ENCODE data around the gene PICK1.

DNA sequence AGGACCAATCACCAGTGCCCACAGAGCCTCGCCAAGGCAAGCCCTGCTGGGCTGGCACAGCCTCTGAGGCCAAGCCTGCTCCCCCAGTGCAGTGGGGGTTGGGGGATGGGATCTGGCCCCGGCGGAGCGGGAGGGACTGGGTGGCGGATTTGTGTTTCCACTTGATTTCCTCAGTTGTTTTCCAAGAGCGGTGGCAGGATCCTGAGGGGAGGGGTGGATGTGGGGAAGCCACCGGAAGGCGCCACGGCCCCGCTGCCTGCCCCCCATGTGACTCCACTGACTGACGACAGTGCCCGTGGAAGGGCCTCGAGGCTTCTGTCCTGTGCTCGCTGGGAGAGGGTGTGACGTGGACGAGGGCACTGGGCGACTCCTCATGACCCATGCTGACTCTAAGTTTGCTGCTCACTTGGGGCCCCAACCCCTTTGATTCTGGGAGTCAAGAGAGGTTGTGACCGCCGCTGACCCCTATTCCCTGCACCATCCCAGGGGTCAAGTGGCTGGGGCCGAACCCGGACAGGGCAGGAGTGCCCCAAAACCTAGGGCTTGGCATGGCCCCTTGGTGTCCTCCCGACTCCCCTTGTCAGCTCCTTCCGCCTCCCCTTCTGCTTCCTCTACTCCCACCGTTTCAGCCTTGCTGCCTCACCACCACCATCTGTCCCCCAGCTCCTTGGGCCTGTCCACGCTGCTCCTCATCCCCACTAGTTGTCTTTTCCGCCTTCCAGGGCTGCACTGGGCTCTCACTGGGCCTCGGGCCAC is 23.5 kb upstream of the PICK1 start:
- TF ChIP-seq, protein P1, sequence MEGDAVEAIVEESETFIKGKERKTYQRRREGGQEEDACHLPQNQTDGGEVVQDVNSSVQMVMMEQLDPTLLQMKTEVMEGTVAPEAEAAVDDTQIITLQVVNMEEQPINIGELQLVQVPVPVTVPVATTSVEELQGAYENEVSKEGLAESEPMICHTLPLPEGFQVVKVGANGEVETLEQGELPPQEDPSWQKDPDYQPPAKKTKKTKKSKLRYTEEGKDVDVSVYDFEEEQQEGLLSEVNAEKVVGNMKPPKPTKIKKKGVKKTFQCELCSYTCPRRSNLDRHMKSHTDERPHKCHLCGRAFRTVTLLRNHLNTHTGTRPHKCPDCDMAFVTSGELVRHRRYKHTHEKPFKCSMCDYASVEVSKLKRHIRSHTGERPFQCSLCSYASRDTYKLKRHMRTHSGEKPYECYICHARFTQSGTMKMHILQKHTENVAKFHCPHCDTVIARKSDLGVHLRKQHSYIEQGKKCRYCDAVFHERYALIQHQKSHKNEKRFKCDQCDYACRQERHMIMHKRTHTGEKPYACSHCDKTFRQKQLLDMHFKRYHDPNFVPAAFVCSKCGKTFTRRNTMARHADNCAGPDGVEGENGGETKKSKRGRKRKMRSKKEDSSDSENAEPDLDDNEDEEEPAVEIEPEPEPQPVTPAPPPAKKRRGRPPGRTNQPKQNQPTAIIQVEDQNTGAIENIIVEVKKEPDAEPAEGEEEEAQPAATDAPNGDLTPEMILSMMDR (conservative IDR thresholded peaks at IDR 0.05; ENCODE audit: low read length) = no peak
- no peak for TF ChIP-seq EZH2phosphoT487 (IDR thresholded peaks at IDR 0.05; ENCODE audit: borderline replicate concordance, low read depth, low read length)

Measured in OCI-LY7 (cell line).